ENCODE data around the gene PDXP. TPM values are rescaled to one million over a fixed set of nuclear protein-coding genes. Genes with fewer than 3 reads are reported as not detected.

The PDXP gene
- total and polyA plus RNA-seq, 8 donors = 3.6 to 16.3 (median 5.4) TPM

DNA sequence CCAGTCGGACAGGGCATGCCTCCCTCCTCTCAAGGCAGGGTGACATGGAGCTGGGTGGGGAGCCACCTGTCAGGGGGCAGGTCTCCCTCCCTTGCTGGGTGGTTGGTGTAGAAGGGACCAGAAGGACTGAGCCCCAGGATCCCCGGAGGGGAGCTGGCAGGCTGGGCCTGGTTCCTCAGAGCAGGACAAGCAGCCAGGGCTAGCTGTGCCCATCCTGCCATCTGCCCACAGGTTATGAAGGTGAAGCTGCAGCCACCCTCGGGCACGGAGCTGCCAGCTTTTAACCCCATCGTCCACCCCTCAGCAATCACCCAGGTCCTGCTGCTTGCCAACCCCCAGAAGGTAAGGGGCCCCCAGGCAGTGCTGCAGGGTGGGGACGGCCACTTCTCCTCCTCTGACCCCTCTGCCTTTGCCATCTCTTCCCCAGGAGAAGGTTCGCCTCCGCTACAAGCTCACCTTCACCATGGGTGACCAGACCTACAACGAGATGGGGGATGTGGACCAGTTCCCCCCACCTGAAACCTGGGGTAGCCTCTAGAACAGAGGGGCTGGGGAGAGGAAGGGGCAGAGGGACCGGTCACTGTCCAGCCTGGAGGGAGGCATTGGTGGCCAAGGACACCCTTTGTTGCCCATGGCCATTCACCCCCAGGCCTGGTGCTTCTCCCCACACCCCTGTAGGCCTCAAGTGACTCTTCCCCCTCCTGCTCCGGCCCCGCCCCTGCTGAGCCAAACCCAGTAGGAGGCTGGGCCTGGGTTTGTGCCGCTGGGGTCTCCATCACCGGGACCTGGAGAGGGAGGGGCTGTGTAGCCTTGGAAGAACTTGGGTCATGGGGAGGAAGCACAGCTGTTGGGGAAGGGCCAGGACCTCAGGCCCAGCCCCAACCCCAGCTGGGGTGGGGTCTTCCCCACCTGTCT is 26.1 kb upstream of the PDXP start:
- DNase-seq = no peak

DNA sequence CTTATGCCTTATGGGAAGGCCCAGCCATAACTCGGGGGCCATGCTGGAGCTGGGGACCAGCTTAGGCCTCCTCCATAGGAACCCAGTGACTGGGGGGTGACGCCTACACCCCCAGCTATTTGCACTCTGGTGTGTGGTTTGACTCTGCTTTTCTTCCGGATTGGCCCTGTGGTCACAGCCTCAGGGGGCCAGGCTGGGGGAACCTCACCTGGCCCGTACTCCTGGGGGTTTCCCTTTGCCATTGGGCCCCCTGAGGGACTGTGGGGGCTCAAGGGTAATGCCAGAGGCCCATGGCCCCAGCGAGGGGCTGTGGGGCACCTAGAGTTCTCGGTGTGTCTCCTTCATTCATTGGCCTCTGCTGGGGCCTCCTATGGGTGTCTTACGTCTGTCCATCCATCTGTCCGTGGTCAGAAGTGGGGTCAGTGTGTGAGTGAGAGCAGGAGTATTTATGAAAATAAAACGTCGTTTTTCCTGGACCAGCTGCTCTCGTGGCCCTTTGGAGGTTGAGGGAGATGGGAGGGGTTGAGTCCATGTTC is 25.4 kb upstream of the PDXP start:
- intact Hi-C loops (cut with DNase I) = no loop called here
- Histone ChIP-seq H3K36me3 (peaks cover 0 to 7% (median 5%) of the 10 kb centered on the region in 3 donors), H3K4me3 (no peak overlapping the region), H3K4me1 (no peaks in the 10 kb centered on the region), H3K27me3 (no peaks in the 10 kb centered on the region), H3K9me3 (no peaks in the 10 kb centered on the region), H3K27ac (peak overlapping the region in 3 of 4 donors; percentile 22 to 61 (median 44))
- FAIRE-seq (no peak), DNase-seq (no peak), ATAC-seq (no peak)
- 74 to 78% methylated on average over 11 of the region's 11 CpGs for WGBS, 2 donors
- TF ChIP-seq, protein P1, sequence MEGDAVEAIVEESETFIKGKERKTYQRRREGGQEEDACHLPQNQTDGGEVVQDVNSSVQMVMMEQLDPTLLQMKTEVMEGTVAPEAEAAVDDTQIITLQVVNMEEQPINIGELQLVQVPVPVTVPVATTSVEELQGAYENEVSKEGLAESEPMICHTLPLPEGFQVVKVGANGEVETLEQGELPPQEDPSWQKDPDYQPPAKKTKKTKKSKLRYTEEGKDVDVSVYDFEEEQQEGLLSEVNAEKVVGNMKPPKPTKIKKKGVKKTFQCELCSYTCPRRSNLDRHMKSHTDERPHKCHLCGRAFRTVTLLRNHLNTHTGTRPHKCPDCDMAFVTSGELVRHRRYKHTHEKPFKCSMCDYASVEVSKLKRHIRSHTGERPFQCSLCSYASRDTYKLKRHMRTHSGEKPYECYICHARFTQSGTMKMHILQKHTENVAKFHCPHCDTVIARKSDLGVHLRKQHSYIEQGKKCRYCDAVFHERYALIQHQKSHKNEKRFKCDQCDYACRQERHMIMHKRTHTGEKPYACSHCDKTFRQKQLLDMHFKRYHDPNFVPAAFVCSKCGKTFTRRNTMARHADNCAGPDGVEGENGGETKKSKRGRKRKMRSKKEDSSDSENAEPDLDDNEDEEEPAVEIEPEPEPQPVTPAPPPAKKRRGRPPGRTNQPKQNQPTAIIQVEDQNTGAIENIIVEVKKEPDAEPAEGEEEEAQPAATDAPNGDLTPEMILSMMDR (IDR thresholded peaks at IDR 0.05) = no peak

More for the DNA sequence above, 26.1 kb upstream of the PDXP start:
- FAIRE-seq (no peak), ATAC-seq (no peak)
- Histone ChIP-seq H3K36me3 (peaks cover 0 to 7% (median 5%) of the 10 kb centered on the region in 3 donors), H3K4me3 (no peak overlapping the region), H3K27me3 (no peaks in the 10 kb centered on the region), H3K27ac (peak overlapping the region in 3 of 4 donors; percentile 17 to 61 (median 22)), H3K4me1 (no peaks in the 10 kb centered on the region), H3K9me3 (no peaks in the 10 kb centered on the region)
- intact Hi-C loops (cut with DNase I) = no loop called here
- WGBS, 2 donors = 83 to 88% methylated on average over 13 to 14 of the region's 14 CpGs
- TF ChIP-seq, protein P1 (IDR thresholded peaks at IDR 0.05) = no peak

DNA sequence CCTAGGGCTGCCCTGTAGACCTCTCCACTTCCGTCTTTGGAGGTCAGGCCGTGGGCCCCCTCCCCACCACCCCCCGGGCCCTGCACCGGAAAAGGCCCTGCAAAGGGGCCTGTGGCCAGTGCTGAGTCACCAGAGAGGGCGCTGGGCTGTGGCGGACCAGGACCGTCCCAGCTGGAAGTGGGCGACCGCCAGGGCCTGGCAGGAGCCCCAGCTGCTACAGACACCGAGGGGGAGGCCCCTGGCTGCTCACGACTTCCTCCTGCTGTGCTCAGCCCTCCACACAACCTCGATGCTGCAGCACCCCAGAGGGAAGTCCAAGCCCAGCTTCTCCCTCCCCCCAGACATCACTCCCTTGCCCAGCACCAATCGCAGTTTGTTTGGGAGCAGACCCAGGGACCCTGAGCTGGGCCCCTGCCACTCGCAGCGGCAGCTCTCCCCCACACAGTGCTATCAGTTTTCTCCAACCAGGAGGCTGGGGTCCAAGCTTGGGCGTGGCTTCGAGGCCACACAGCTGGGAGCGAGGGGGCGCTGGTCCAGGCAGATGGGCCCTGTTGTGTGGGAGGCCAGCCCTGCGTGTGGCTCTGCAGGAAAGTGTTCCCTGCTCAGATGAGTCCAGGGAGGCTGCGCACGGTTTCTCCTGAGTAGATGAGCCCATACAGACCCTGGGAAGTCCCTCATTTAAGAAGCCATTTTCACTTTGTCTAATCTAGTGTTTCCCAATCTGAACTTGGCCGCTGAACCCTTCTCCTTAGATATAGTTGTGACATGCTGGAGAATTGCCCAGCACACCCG is 24.7 kb upstream of the PDXP start:
- H3K9me3 ChIP-seq = no peaks in the 10 kb centered on the region
- TF ChIP-seq, protein P1 (IDR thresholded peaks at IDR 0.05) = no peak
- FAIRE-seq (no peak), ATAC-seq (peak; percentile 14 to 80 (median 68)), DNase-seq (peak in 3 of 6 donors; percentile 47 to 67 (median 60))
- WGBS, 2 donors = 45 to 48% methylated on average over 24 of the region's 24 CpGs
- no peaks in the 10 kb centered on the region for H3K4me1 ChIP-seq
- H3K27ac ChIP-seq = peak overlapping the region in 3 of 4 donors; percentile 16 to 61 (median 52)
- H3K36me3 ChIP-seq = peaks cover 0 to 7% (median 5%) of the 10 kb centered on the region in 3 donors
- no peak overlapping the region for H3K4me3 ChIP-seq
- H3K27me3 ChIP-seq = no peaks in the 10 kb centered on the region
- intact Hi-C loops (cut with DNase I) = no loop called here

DNA sequence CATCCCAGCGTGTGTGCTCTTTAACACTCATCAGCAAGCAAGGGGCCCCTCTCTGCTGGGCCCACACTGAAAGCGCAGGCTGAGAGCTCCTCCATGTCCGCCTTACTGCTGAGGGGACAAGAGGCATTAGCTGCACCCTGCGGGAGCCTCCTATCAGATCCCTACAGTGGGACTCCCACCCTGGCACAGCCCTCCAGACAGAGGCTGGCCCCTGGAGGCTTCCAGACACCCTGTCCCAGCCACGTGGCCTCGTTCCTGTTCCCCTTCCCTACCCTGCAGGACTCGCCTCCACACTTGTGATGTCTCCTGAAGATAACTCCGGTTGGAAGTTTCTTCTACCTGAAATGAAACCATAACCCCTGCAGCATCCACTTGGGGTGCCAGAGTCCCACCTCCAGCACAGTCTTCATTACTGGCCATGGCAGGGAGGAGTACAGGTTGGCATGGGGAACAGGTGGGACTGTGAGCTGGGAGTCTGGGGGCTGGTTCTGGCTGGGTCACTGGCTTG is 24.1 kb upstream of the PDXP start:
- H3K27ac ChIP-seq = peak overlapping the region in 3 of 4 donors; percentile 16 to 61 (median 52)
- no peaks in the 10 kb centered on the region for H3K9me3 ChIP-seq
- FAIRE-seq = no peak
- H3K4me3 ChIP-seq = no peak overlapping the region
- peak in 3 of 4 donors; percentile 1 to 3 (median 2) for ATAC-seq
- H3K27me3 ChIP-seq = no peaks in the 10 kb centered on the region
- H3K36me3 ChIP-seq = peaks cover 0 to 5% (median 3%) of the 10 kb centered on the region in 3 donors
- 67 to 68% methylated on average over 8 of the region's 8 CpGs for WGBS, 2 donors
- TF ChIP-seq, protein P1 (IDR thresholded peaks at IDR 0.05) = no peak
- DNase-seq = no peak
- intact Hi-C loops (cut with DNase I) = no loop called here
- peaks cover 0 to 4% (median 0%) of the 10 kb centered on the region in 3 donors for H3K4me1 ChIP-seq

All from pancreas (tissue), 10 donors.